ENCODE data around the gene ZNRF1. TPM values are rescaled to one million over a fixed set of nuclear protein-coding genes. Genes with fewer than 3 reads are reported as not detected.

The ZNRF1 gene
- total and polyA plus RNA-seq, 8 donors: 8.8 to 40.1 (median 14.0) TPM

- intact Hi-C loops (cut with DNase I; ENCODE audit: low total_unique reads): no loop called here
- Histone ChIP-seq H3K27ac (peak overlapping the region in 4 of 5 donors; percentile 51 to 75 (median 68)), H3K9me3 (no peaks in the 10 kb centered on the region), H3K27me3 (no peaks in the 10 kb centered on the region), H3K4me1 (peaks cover 29 to 69% (median 47%) of the 10 kb centered on the region in 4 donors), H3K4me3 (no peak overlapping the region), H3K36me3 (no peaks in the 10 kb centered on the region)
- no peak for DNase-seq
- WGBS, 5 donors: 81 to 92% (median 86%) methylated on average over 10 of the region's 10 CpGs
- TF ChIP-seq POLR2AphosphoS5 (IDR thresholded peaks at IDR 0.05) (no peak), CTCF (IDR thresholded peaks at IDR 0.05) (no peak), POLR2A (IDR thresholded peaks at IDR 0.05) (no peak), EP300 (IDR thresholded peaks at IDR 0.05) (no peak)
These were observed 88.0 kb downstream of the ZNRF1 start for GRCh38 chr16:75086688-75087374.

GRCh38 chr16:75087375-75087979 lies 88.7 kb downstream of the ZNRF1 start:
- H3K27me3 ChIP-seq: no peaks in the 10 kb centered on the region
- no peaks in the 10 kb centered on the region for H3K36me3 ChIP-seq
- DNase-seq: peak in 1 of 2 donors; percentile 81
- peak overlapping the region; percentile 9 to 75 (median 64) for H3K27ac ChIP-seq
- intact Hi-C loops (cut with DNase I; ENCODE audit: low total_unique reads): no loop called here
- no peak overlapping the region for H3K4me3 ChIP-seq
- TF ChIP-seq POLR2AphosphoS5 (IDR thresholded peaks at IDR 0.05): peak; percentile 17 to 47 (median 24)
- no peak for TF ChIP-seq EP300 (IDR thresholded peaks at IDR 0.05)
- TF ChIP-seq POLR2A (IDR thresholded peaks at IDR 0.05): no peak
- H3K9me3 ChIP-seq: no peaks in the 10 kb centered on the region
- WGBS, 5 donors: 27 to 58% (median 51%) methylated on average over 10 of the region's 10 CpGs
- H3K4me1 ChIP-seq: peaks cover 29 to 75% (median 46%) of the 10 kb centered on the region in 4 donors

- Histone ChIP-seq H3K27me3 (no peaks in the 10 kb centered on the region), H3K9me3 (no peaks in the 10 kb centered on the region), H3K36me3 (no peaks in the 10 kb centered on the region), H3K4me3 (no peak overlapping the region), H3K4me1 (peaks cover 28 to 79% (median 44%) of the 10 kb centered on the region in 4 donors), H3K27ac (peak overlapping the region in 3 of 5 donors; percentile 64 to 75 (median 72))
- 39 to 58% (median 43%) methylated on average over 3 of the region's 3 CpGs for WGBS, 5 donors
- intact Hi-C loops (cut with DNase I; ENCODE audit: low total_unique reads): no loop called here
- TF ChIP-seq EP300 (IDR thresholded peaks at IDR 0.05) (no peak), POLR2A (IDR thresholded peaks at IDR 0.05) (no peak), CTCF (IDR thresholded peaks at IDR 0.05) (no peak), POLR2AphosphoS5 (IDR thresholded peaks at IDR 0.05) (no peak)
- DNase-seq: no peak
These were observed 89.4 kb downstream of the ZNRF1 start for GRCh38 chr16:75088216-75088615.

GRCh38 chr16:75088934-75089333 lies 90.1 kb downstream of the ZNRF1 start:
- Histone ChIP-seq H3K4me1 (peaks cover 21 to 79% (median 41%) of the 10 kb centered on the region in 4 donors), H3K27me3 (no peaks in the 10 kb centered on the region), H3K27ac (peak overlapping the region in 1 of 5 donors; percentile 75), H3K36me3 (peaks cover 0 to 7% (median 2%) of the 10 kb centered on the region in 4 donors), H3K4me3 (no peak overlapping the region), H3K9me3 (no peaks in the 10 kb centered on the region)
- no peak for DNase-seq
- 84 to 98% (median 86%) methylated on average over 8 of the region's 8 CpGs for WGBS, 5 donors
- intact Hi-C loops (cut with DNase I; ENCODE audit: low total_unique reads): no loop called here
- TF ChIP-seq POLR2AphosphoS5 (IDR thresholded peaks at IDR 0.05) (no peak), EP300 (IDR thresholded peaks at IDR 0.05) (no peak), CTCF (IDR thresholded peaks at IDR 0.05) (no peak), POLR2A (IDR thresholded peaks at IDR 0.05) (no peak)

All from stomach (tissue), 9 donors.